Measurements from ENCODE around the gene LRBA.
"Not testable (repeated sequence)": the region's sequence is repeated elsewhere in the genome, so short reads cannot be mapped to it uniquely, and the experiment has no call there.

LRBA gene, protein sequence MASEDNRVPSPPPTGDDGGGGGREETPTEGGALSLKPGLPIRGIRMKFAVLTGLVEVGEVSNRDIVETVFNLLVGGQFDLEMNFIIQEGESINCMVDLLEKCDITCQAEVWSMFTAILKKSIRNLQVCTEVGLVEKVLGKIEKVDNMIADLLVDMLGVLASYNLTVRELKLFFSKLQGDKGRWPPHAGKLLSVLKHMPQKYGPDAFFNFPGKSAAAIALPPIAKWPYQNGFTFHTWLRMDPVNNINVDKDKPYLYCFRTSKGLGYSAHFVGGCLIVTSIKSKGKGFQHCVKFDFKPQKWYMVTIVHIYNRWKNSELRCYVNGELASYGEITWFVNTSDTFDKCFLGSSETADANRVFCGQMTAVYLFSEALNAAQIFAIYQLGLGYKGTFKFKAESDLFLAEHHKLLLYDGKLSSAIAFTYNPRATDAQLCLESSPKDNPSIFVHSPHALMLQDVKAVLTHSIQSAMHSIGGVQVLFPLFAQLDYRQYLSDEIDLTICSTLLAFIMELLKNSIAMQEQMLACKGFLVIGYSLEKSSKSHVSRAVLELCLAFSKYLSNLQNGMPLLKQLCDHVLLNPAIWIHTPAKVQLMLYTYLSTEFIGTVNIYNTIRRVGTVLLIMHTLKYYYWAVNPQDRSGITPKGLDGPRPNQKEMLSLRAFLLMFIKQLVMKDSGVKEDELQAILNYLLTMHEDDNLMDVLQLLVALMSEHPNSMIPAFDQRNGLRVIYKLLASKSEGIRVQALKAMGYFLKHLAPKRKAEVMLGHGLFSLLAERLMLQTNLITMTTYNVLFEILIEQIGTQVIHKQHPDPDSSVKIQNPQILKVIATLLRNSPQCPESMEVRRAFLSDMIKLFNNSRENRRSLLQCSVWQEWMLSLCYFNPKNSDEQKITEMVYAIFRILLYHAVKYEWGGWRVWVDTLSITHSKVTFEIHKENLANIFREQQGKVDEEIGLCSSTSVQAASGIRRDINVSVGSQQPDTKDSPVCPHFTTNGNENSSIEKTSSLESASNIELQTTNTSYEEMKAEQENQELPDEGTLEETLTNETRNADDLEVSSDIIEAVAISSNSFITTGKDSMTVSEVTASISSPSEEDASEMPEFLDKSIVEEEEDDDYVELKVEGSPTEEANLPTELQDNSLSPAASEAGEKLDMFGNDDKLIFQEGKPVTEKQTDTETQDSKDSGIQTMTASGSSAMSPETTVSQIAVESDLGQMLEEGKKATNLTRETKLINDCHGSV (N-terminal part only)

GRCh38 chr4:151014521-151015458 is at the start of gene LRBA:
Gene LRBA, minus strand, starts transcription at chr4:151015284. Its CDS starts 642 bp downstream, at chr4:151014642.
- DNase-seq (ENCODE audit: low read depth) = no peak

DNA sequence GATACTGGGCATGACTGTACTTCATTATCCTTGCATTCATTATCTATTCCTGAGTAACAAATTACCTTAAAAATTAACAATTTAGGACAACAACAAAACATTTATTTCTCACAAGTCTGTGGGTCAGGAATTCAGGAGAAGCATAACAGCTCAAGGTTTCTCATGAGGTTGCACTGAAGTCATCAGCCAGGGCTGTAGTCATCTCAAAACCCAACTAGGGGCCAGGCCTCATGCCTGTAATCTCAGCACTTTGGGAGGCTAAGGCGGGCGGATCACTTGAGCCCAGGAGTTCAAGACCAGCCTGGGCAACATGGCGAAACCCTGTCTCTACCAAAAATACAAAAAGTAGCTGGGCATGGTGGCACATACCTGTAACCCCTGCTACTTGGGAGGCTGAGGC is 48.1 kb upstream of the LRBA start:
- not testable (repeated sequence) for DNase-seq (ENCODE audit: low read depth)

DNA sequence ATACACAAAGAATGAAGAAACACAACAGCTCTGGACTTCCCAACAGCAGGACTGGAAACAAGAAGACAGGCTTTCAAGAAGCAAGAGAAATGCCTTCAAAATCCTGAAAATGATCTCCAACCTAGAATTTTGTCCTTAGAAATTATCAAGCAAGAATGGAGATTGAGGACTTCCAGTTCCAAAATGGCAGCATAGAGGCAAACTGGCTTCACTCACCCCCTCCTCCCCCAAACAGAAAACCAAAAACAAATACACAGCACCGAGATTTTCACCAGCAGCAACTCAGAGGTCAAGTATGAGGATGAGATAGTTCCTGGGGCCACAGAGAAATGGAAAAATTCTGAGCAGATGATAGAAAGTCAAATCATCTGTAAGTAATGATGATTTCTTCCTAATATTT is 40.5 kb upstream of the LRBA start:
- DNase-seq (ENCODE audit: low read depth) = no peak

- DNase-seq (ENCODE audit: low read depth) = no peak
Observed at GRCh38 chr4:151052785-151053184, 37.7 kb upstream of the LRBA start.

GRCh38 chr4:151049430-151049884 is 34.4 kb upstream of the LRBA start:
- DNase-seq (ENCODE audit: low read depth) = no peak

DNA sequence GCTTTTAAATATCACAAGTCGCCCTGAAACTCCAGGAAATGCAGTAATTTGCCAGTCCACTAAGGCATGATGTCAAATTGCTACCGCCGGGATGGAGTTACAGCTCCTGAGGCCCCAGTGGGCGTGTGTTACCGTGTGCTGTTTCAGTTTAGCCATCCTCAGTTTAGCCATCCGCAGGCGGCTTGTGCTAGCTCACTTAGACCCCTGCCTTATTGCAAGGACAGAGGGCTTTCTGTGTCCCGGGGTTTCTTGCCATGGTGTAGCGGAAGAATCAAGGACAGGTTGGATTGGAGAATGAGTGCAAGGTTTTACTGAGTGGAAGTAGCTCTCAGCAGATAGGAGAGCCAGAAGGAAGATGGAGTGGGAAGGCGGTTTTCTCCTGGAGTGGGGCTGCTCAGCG is 33.8 kb upstream of the LRBA start:
- no peak for DNase-seq (ENCODE audit: low read depth)

- no peak for DNase-seq (ENCODE audit: low read depth)
Observed at GRCh38 chr4:151046609-151047008, 31.5 kb upstream of the LRBA start.

DNA sequence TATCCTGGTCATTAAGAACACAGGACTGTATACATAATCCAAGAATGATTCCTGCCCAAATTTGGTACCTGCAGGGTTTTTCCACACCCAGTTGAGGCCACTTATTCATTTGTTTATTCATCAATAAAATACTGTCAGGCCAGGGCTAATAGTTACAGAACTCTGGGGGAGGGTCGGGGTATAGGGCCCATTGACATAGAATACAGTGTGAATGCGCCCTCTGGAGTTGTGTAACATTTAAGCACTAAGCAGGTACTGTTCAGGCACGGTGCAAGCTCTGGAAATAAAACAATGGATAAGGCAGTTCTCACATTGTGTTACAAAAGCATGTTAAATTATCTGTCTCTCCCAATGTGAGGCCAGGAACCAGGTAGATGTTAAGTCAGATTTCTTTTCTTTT is 30.8 kb upstream of the LRBA start:
- DNase-seq (ENCODE audit: low read depth) = no peak

DNA sequence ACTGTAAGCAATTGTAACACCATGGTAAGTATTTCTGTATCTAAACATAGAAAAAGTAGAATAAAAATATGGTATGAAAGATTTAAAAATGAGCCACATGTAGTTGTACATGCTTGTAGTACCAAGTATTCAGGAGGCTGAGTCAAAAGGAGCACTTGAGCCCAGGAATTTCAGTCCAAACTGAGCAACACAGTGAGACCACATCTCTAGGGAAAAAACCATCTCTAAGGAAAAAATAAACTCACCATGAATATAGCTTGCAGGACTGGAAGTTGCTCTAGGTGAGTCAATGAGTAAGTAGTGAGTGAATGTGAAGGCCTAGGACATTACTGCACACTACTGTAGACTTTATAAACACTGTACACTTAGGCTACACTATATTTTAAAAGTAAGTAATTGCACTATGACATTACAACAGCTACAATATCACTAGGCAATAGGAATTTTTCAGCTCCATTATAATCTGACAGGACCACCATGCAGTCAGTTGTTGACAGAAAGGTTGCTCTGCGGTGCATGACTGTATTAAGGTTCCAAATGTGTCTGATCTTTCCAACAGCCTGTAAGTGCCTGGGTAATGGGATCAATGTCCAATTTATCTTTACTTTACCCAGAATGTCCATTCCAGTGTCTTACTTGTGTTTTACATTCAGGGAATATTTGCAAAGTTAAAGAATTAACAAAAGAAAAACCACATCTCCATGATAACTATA is 28.9 kb upstream of the LRBA start:
- DNase-seq (ENCODE audit: low read depth) = no peak

GRCh38 chr4:151039733-151040132 is 24.6 kb upstream of the LRBA start:
- no peak for DNase-seq (ENCODE audit: low read depth)

GRCh38 chr4:151038452-151039157 is 23.5 kb upstream of the LRBA start:
- DNase-seq (ENCODE audit: low read depth) = no peak

- no peak for DNase-seq (ENCODE audit: low read depth)
Observed at GRCh38 chr4:151035911-151036310, 20.8 kb upstream of the LRBA start.

DNA sequence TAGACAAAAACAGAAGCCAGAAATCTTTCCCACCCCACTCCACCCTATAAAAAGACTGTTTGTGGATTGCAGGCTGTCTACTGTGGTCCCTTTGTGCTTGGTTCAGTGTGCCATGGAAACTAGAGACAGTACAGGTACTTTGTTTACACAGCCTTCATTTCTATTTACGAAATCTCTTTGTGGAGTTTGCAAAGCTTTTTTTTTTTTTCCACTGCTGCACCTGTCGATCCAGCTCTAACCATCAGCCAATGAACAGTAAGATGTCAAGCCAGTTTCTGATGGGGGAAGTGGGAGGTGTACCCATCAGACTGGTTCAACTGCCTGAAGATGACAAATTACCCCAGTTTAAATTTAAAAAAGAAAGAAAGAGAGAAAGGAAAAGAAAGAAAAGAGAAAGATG is 20.2 kb upstream of the LRBA start:
- no peak for DNase-seq (ENCODE audit: low read depth)

DNA sequence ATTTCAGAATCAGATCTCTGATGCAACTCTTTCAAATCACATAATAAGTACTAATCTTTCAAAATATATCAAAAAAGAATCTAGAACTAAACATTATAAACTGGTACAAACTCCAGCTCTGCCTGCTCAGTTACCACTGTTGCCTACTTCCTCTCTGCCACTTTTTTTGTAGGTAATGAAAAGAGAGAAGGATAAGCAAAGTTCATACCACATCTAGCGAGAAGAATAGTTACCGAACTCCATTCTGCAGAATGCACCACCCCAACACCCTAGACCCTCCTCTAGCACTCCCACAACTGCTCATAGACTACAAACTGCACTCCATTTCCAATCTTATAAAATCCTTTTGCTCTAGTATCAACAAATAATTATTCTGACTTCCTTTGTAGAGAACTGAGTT is 19.7 kb upstream of the LRBA start:
- DNase-seq (ENCODE audit: low read depth) = no peak

DNA sequence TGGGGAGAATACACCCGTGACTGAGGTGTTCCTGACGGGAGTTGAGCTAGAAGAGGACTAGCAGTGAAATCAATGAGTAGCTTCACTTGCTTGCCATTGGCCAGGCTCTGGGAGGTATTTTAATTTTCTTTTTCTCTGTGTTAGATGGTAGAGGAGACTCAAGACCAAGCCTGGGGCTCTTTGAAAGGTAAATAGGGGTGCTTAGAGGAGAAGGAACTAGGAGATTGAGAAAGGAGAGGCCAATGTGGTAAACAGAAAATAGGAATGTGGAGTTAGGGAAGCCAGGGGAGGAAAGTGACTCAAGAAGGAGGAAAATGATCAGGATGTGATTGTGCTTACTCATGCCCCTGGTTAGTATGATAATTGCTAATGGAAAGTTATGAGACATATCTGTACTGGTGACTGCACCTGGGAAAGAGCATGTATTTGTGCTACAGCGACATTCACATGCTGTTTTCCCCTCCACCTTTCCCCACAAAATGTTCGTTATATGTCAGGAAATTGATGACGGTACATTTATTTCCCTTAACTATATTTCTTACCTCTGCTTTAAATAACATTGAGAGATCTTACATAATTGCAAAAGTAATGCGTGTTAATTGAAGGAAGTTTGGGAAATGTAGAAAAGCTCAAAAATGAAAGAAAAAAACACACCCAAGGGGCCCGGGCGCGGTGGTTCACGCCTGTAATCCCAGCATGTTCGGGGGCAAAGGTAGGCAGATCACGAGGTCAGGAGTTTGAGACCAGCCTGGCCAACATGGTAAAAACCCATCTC is 16.9 kb upstream of the LRBA start:
- DNase-seq (ENCODE audit: low read depth) = no peak

GRCh38 chr4:151029537-151029936 is 14.5 kb upstream of the LRBA start:
- no peak for DNase-seq (ENCODE audit: low read depth)

DNA sequence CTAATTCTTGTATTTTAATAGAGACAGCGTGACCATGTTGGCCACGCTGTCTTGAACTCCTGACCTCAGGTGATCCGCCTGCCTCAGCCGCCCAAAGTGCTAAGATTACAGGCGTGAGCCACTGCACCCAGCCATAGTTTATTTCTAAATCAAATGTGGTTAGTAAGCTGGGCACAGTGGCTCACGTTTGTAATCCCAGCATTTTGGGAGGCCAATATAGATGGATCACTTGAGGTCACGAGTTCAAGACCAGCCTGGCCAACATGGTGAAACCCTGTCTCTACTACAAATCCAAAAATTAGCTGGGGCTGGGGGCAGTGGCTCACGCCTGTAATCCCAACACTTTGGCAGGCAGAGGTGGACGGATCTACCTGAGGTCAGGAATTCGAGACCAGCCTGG is 13.9 kb upstream of the LRBA start:
- DNase-seq (ENCODE audit: low read depth) = not testable (repeated sequence)

GRCh38 chr4:151025759-151026158 is 10.7 kb upstream of the LRBA start:
- DNase-seq (ENCODE audit: low read depth) = no peak

DNA sequence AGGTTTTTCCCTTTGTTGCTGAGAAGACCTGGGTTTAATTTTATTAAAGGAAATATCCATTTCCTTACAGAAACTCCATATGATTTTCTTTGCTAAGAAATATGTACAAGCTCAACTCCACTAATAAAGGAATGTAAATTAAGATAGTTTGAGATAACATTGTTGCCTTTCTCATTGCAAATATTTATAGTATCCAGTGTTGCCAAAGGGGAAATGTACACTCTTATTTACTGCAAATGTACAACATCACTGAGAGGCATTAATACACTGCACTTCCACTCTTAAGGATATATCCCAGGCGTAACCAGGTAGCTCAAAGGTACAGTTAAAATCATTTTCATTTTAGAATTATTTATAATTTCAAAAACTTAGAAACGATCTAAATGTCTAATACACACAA is 7.5 kb upstream of the LRBA start:
- no peak for DNase-seq (ENCODE audit: low read depth)

All from non-pigmented ciliary epithelial cell (primary cell).